SK-N-SH (cell line): ENCODE results near the gene TNNC1.

Experiments used
- CTCF ChIP-seq: fragments of 200-600 bp; sonication (generic); IDR thresholded peaks from 2 replicates; pipeline ENCODE4 v1.6.1; 2017; ENCODE audit warnings: antibody characterized with exemption, mild to moderate bottlenecking, moderate library complexity
- ELF1 ChIP-seq: IDR thresholded peaks from 2 replicates; pipeline ENCODE4 v1.4.0; 2012
- EP300 ChIP-seq, 2 experiments: IDR thresholded peaks; 2 replicates each; pipeline versions ENCODE4 v1.4.0 to v1.6.1; 2012; ENCODE audit warnings: borderline replicate concordance in 1 of 2, low read depth in 1 of 2, low read length in 1 of 2
- GABPA ChIP-seq: IDR thresholded peaks from 2 replicates; pipeline ENCODE4 v1.4.0; 2012; ENCODE audit warnings: low read depth, mild to moderate bottlenecking
- PBX3 ChIP-seq: IDR thresholded peaks from 2 replicates; pipeline ENCODE4; 2012
- POLR2AphosphoS5 ChIP-seq: IDR thresholded peaks from 2 replicates; pipeline ENCODE4 v1.6.1; 2012; ENCODE audit warnings: low read depth, low read length
- RXRA ChIP-seq: IDR thresholded peaks from 2 replicates; pipeline ENCODE4 v1.4.0; 2012; ENCODE audit warnings: low read depth, mild to moderate bottlenecking, borderline replicate concordance
- SMC3 ChIP-seq: IDR thresholded peaks from 2 replicates; pipeline ENCODE4 v1.6.1; 2012; ENCODE audit warnings: low read depth, low read length, improper control_type of control experiment
- TAF1 ChIP-seq: IDR thresholded peaks from 2 replicates; pipeline ENCODE4 v1.6.1; 2012; ENCODE audit warnings: low read depth, mild to moderate bottlenecking, low read length, moderate library complexity, borderline replicate concordance
- TCF12 ChIP-seq: IDR thresholded peaks from 2 replicates; pipeline ENCODE4 v1.4.0; 2012
- TF ChIP-seq, protein P1 (sequence below): IDR thresholded peaks from 2 replicates; pipeline ENCODE4 v1.4.0; 2012; ENCODE audit warnings: low read depth

DNA sequence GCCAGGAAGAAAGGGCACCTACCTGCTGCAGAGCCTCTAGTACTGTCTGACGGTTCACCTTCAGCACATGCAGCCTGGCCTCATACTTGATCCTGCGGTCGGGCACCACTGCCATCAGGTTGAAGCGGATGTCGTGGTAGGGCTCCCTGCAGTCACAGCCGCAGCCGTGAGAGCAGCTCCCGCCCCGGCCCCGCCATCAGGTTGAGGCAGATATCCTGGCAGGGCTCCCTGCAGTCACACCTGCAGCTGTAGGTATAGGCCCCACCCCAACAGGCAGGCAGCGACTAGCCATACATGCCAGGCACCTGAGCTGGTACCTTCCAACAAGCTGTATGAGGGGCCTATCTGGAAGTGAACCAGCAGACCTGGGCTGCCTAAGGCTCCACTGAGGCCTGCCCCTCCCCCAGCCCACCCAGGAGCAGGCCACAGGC is 47.6 kb downstream of the TNNC1 start:
- TF ChIP-seq POLR2AphosphoS5 (no peak), SMC3 (no peak), TCF12 (no peak), CTCF (no peak), GABPA (no peak), TAF1 (no peak), ELF1 (no peak), EP300 (IDR thresholded peaks at IDR 0.05; ENCODE audit: borderline replicate concordance in 1 of 2, low read depth in 1 of 2, low read length in 1 of 2) (no peak), RXRA (no peak), PBX3 (no peak)
- TF ChIP-seq, protein P1, sequence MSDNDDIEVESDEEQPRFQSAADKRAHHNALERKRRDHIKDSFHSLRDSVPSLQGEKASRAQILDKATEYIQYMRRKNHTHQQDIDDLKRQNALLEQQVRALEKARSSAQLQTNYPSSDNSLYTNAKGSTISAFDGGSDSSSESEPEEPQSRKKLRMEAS: no peak
